ENCODE data around the gene TBC1D8B. TPM values are rescaled to one million over a fixed set of nuclear protein-coding genes. Genes with fewer than 3 reads are reported as not detected.

The TBC1D8B gene
- total RNA-seq, 4 donors from 2014 or later: 14.8 to 25.3 (median 19.8) TPM

DNA sequence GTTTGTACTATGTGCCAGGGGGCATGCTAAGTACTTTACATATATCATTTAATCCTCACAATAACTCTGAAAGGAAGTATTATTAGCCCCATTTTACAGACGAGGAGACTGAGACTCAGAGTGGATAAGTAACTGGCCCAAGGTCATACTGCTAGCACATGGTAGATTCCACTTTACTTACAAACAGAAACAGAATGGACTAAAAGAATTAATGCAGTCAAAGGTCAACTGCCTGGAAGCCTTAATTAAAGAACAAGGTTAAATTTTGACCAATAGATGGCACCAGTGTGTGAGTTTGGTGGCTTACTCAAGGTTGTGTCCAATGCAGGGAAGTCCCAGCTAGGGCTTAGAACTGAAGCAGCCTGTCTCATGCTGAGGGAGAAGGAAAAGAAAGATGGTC is 96.0 kb downstream of the TBC1D8B start:
- no peaks in the 10 kb centered on the region for H3K9me3 ChIP-seq
- DNase-seq: peak in 1 of 2 donors; percentile 13
- TF ChIP-seq POLR2A (IDR thresholded peaks at IDR 0.05): no peak
- TF ChIP-seq, protein P1, sequence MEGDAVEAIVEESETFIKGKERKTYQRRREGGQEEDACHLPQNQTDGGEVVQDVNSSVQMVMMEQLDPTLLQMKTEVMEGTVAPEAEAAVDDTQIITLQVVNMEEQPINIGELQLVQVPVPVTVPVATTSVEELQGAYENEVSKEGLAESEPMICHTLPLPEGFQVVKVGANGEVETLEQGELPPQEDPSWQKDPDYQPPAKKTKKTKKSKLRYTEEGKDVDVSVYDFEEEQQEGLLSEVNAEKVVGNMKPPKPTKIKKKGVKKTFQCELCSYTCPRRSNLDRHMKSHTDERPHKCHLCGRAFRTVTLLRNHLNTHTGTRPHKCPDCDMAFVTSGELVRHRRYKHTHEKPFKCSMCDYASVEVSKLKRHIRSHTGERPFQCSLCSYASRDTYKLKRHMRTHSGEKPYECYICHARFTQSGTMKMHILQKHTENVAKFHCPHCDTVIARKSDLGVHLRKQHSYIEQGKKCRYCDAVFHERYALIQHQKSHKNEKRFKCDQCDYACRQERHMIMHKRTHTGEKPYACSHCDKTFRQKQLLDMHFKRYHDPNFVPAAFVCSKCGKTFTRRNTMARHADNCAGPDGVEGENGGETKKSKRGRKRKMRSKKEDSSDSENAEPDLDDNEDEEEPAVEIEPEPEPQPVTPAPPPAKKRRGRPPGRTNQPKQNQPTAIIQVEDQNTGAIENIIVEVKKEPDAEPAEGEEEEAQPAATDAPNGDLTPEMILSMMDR (IDR thresholded peaks at IDR 0.05): peak in 5 of 6 experiments; percentile 13 to 51 (median 38)
- no peak overlapping the region for H3K4me3 ChIP-seq (replicated peaks in 1 of 3)
- H3K27me3 ChIP-seq: no peaks in the 10 kb centered on the region
- intact Hi-C loops (cut with DNase I): no loop called here
- H3K4me1 ChIP-seq: peaks cover 0 to 8% of the 10 kb centered on the region in 2 donors
- no peaks in the 10 kb centered on the region for H3K36me3 ChIP-seq
- 28 to 50% methylated on average over 1 of the region's 1 CpG for WGBS, 2 donors
- H3K27ac ChIP-seq: no peak overlapping the region

DNA sequence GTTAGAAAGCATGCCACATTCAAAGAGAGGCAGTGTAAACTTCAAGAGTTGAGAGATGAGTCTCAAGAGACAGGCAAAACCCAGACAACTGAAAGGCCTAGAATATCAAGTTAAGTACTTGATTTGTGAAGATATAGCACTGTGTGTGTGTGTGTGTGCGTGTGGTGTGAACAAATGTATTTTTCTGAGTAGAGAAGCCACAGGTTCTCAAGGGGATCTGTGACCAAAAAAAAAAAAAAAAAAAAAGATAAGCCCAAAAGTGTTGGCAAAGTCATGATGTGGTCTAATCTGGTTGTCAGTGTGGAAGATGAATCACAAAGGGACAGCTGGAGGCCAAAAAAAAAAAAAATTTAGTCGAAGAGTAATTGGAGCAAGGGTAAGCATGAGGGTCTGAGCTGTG is 96.8 kb downstream of the TBC1D8B start:
- no peak for DNase-seq
- H3K4me1 ChIP-seq: peaks cover 0 to 8% of the 10 kb centered on the region in 2 donors
- no peak for TF ChIP-seq POLR2A (IDR thresholded peaks at IDR 0.05)
- TF ChIP-seq, protein P1 (IDR thresholded peaks at IDR 0.05): no peak
- H3K27me3 ChIP-seq: no peaks in the 10 kb centered on the region
- WGBS, 2 donors: 64 to 77% methylated on average over 2 of the region's 2 CpGs
- no peak overlapping the region for H3K4me3 ChIP-seq (replicated peaks in 1 of 3)
- H3K36me3 ChIP-seq: no peaks in the 10 kb centered on the region
- H3K27ac ChIP-seq: no peak overlapping the region
- intact Hi-C loops (cut with DNase I): no loop called here
- no peaks in the 10 kb centered on the region for H3K9me3 ChIP-seq

DNA sequence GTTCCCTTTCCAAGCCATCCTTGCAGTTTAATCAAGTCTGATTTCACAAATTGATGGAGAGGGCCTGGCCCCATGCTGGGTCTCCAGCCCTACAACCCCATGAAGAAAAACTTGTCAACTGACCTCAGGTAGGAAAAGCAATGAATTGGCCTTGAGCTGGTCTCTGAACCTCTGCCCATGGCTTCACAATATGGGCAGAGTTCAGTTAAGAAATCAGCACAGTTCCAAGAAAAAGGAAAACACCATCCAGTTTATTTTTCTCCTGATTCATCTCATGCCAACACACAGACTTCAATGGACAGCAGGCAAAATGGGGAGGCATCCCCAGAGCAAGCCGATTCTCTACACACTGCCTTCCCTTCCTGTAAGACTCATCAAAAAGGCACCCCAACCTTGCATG is 97.4 kb downstream of the TBC1D8B start:
- no peaks in the 10 kb centered on the region for H3K27me3 ChIP-seq
- WGBS, 2 donors: 100% methylated on average over 1 of the region's 1 CpG
- peaks cover 0 to 4% of the 10 kb centered on the region in 2 donors for H3K4me1 ChIP-seq
- DNase-seq: no peak
- TF ChIP-seq POLR2A (IDR thresholded peaks at IDR 0.05): no peak
- TF ChIP-seq, protein P1 (IDR thresholded peaks at IDR 0.05): no peak
- intact Hi-C loops (cut with DNase I): loop anchor here (5.0 kb wide), 1 partner anchor 52 kb away; no protein-coding TSS in a partner anchor
- H3K4me3 ChIP-seq (replicated peaks in 1 of 3): no peak overlapping the region
- H3K36me3 ChIP-seq: no peaks in the 10 kb centered on the region
- no peak overlapping the region for H3K27ac ChIP-seq
- H3K9me3 ChIP-seq: no peaks in the 10 kb centered on the region

DNA sequence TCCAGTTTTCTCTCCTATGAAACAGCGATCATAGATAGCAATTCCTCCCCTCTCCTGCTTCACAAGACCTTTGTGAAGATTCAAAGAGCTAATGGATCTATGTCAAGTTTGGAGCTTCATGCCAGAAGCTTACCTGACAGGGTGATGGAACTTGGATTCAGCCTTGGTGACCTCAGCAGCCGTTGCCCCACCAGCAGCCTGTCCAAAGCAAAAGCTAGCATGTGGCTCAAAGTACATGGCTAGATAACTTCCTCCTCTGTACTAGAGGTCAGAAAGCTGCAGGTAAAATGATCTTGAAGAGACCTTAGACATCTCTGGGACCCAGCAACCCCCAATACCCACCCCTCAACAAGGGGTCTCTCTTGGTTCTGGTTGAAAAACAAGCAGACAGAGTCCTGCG is 98.9 kb downstream of the TBC1D8B start:
- H3K27ac ChIP-seq: no peak overlapping the region
- TF ChIP-seq, protein P1 (IDR thresholded peaks at IDR 0.05): no peak
- TF ChIP-seq POLR2A (IDR thresholded peaks at IDR 0.05): no peak
- no peak overlapping the region for H3K4me3 ChIP-seq (replicated peaks in 1 of 3)
- no peak for DNase-seq
- intact Hi-C loops (cut with DNase I): loop anchor here (5.0 kb wide), 1 partner anchor 51 kb away; no protein-coding TSS in a partner anchor
- H3K9me3 ChIP-seq: no peaks in the 10 kb centered on the region
- 70 to 100% methylated on average over 1 to 3 of the region's 3 CpGs for WGBS, 2 donors
- H3K27me3 ChIP-seq: no peaks in the 10 kb centered on the region
- H3K36me3 ChIP-seq: no peaks in the 10 kb centered on the region
- H3K4me1 ChIP-seq: peaks cover 8 to 13% of the 10 kb centered on the region in 2 donors

DNA sequence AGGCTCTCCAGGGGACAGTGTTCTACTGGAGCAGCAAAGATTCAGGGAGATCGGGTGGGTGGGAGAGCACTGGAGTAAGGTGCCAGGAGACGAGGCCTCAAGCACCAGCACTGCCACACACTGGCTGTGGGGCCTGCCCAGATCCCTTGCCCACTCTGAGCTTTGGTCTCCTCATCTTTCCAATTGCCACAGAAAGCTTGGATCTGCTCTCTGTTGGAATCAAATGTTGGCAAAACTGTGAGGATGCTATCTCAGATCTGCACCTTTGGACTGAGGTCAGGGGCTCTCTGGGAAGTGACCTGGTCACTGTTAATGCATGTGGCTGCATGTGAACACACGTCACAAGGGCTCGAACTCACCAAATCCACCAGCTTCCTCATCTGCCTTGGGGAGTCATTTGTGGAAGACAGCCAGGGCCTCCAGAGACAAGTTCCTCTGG is 99.3 kb downstream of the TBC1D8B start:
- no peaks in the 10 kb centered on the region for H3K27me3 ChIP-seq
- WGBS, 2 donors: 93% methylated on average over 3 of the region's 4 CpGs; no CpG with 5 or more reads in 1 of the 2 donors

More for the DNA sequence above, 99.3 kb downstream of the TBC1D8B start:
- H3K4me1 ChIP-seq: peaks cover 13 to 17% of the 10 kb centered on the region in 2 donors
- H3K36me3 ChIP-seq: no peaks in the 10 kb centered on the region
- intact Hi-C loops (cut with DNase I): loop anchor here (5.0 kb wide), 1 partner anchor 51 kb away; no protein-coding TSS in a partner anchor
- H3K4me3 ChIP-seq (replicated peaks in 1 of 3): no peak overlapping the region
- DNase-seq: no peak
- H3K9me3 ChIP-seq: no peaks in the 10 kb centered on the region
- no peak overlapping the region for H3K27ac ChIP-seq
- no peak for TF ChIP-seq POLR2A (IDR thresholded peaks at IDR 0.05)
- TF ChIP-seq, protein P1 (IDR thresholded peaks at IDR 0.05): no peak

Measured in thyroid gland (tissue), 4 donors.